A549 treated with RU486 at 1 μM for 4 hours (cell line): ENCODE data around the gene PPARGC1A. TPM values are rescaled to one million over a fixed set of nuclear protein-coding genes. Genes with fewer than 3 reads are reported as not detected.

Experiments
- total RNA-seq: library from RNA; stranded (reverse); fragments of 200-300 nt; extraction: Qiagen RNA extraction; gene quantifications from 5 replicates; pipeline ENCODE4 v1.2.3, GENCODE V29; 2022; ENCODE audit warnings: low read depth

PPARGC1A gene
- total RNA-seq: 0.06 to 0.13 TPM (median 0.07 TPM) in 3 of 5 replicates, not detected in the others

DNA sequence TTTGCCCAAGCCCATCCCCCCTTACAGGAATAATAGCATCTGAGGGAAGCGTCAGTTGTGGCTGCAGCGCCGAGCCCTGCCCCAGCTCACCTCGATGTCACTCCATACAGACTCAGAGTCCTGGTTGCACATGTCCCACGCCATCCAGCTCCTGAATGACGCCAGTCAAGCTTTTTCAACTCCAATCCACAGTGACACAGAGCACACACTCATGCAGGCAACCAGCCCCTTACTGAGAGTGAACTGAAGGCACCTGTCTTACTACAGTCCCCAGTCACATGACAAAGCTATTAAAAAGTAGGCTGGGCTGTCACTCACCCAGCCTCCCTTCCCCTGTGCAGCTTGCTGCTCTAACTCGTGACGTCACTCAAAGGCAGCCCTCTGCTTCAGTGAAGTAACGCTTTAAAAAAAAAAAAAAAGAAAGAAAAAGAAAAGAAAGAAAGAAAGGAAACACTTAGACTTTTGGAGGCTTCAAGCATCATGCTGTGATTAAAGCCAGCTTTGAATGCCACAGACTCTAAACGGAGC, at the start of gene PPARGC1A:
TSS of gene PPARGC1A (minus strand) at position 234 of the 528 bp plus-strand sequence. CDS start at position 144, 90 bp downstream.

